NK-92 (cell line): ENCODE results near the gene RPS6KA2.
"Not testable (repeated sequence)": the region's sequence is repeated elsewhere in the genome, so short reads cannot be mapped to it uniquely, and the experiment has no call there.

Experiments
- DNase-seq: peaks from one replicate; lab custom pipeline; 2025; ENCODE audit not compliant: unreplicated experiment; lab: John Stamatoyannopoulos, UW

Gene RPS6KA2

DNA sequence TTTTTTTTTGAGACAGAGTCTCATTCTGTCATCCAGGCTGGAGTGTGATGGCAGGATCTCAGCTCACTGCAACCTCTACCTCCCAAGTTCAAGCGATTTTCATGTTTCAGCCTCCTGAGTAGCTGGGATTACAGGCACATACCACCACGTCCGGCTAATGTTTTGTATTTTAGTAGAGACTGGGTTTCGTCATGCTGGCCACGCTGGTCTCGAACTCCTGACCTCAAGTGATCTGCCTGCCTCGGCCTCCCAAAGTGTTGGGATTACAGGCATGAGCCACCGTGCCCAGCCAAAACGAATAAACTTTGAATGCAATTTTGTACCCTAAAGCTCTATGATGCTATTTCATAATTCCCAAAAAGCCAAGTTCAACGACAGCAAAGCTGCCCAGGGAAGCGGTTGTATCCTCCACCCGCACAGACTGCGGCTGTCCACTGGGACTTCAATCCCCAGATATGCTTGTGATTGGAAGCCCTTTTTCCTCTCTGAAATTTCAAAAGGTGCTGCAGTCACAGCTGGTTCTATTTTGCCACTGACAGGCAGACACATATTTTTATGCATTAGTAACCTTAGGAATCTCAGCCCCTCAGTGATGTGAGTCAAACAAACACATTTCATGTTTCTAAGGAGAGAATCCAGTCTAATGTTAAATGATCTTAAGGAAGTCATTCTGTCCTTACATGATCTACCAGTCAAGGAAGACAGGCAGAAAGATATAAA lies 31.8 kb downstream of the RPS6KA2 start:
- no peak for DNase-seq

DNA sequence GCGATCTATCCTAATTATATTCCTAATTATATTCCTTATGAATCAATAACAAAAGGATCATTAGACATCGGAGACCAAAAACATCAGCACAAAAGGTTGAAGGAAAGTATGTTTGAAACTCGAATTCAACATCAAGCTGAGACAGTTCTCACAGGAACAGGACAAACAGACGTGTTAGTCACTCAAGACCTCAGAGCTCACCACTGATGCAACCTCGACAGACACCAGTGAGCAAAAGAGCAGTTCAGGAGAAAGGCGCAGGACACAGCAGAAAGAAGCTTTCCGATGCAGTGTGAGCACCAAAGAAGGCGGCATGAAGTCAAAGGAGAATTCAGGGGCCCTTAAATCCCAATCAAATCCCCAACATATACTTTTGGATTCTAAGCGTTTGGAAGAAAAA lies 34.2 kb downstream of the RPS6KA2 start:
- DNase-seq, result no peak

DNA sequence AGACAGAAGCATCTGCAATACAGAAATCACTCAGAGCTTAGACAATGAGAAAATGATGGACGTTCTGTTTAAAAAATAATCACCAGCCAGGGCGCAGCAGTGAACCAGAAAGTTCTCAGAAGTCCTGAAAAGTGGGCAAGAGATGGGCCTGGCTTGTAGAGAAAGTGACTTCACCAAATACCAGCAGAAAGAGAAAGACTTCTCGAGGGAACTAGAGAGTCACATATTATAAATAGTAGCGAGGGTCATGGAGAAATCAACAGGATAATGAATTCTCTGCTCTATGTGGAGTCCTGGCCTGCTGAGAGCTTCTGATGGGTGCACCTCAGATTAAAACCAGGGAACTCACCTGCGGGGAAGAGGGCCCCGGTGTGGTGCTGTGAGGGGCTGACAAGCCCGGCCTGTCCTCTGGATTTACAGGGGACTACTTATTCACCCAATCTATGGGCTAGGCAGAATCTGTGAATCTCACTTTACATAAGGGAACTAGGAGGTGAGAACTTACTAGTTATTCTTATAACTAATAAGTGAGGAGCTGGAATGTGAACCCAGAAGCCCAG lies 35.0 kb downstream of the RPS6KA2 start:
- DNase-seq, result no peak

DNA sequence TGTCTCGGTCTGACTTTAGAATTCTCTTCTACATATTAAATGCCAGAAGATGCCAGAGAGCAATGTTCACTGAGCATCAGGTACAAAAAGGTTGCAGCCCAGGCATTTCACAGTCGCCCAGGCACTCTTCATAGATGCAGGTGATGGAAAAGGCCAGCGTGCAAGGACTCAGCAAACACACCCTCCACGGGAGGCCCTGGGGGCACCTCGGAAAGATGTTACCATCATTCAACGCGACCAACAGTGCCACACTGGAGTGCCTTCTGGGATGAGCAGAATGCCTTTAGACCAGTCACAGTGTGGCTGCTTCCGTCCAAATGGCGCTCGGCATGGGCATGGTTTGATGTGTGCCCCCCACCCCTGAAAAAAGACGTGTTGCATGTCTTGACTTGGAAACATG lies 36.0 kb downstream of the RPS6KA2 start:
- no peak for DNase-seq

DNA sequence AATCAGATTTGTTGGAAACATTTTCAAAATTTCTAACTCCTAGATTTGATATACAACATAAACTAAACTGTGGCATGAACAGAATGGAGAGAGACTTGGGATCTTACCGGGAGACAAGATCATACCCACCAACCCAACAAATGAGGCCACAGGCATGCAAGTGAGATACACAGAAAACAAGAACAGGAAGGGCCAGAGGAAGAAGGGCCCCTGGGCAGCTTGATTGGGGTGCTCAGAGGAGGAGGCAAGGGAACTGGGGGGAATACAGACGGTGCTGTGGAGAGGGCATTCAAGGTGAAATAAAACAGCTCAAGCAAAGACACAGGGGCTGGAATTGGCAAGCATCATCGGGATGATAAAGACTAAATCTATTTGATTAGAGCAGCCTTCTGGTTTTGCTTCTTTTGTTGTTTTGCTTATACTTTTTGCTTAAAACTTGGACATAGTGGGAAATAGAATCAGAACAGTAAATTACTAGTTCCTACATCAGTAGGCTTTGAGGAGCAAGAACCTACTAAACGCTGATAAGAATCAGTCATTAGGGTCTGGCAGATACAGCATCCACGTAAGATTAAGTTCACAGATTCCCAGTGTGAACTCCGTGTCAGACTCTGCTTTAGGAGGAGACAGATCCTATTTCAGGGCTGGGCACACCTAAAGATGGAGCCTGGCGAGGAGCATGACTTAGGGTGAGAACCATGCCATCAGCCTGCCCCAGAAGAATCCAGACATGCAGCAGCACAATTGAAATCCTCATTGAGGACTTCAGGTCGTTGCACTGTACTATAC lies 37.1 kb downstream of the RPS6KA2 start:
- no peak for DNase-seq

DNA sequence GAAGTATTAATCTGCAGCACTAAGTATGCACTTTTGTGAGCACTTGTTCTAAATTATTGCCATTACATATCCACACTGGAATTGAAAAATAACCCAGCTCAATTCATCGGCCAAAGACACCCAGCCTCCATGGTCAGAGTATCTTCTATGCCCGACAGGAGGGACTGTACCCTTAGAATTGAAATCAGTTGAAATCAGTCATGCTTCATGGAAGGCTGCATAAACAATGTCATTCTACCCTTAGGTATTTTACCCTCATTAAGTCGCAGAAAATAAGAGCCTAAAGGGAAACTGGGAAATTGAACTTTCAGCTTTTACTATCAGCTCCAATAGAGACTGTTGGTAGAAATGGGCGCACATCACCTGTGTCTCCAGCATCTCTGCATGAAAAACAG lies 37.7 kb downstream of the RPS6KA2 start:
- no peak for DNase-seq

DNA sequence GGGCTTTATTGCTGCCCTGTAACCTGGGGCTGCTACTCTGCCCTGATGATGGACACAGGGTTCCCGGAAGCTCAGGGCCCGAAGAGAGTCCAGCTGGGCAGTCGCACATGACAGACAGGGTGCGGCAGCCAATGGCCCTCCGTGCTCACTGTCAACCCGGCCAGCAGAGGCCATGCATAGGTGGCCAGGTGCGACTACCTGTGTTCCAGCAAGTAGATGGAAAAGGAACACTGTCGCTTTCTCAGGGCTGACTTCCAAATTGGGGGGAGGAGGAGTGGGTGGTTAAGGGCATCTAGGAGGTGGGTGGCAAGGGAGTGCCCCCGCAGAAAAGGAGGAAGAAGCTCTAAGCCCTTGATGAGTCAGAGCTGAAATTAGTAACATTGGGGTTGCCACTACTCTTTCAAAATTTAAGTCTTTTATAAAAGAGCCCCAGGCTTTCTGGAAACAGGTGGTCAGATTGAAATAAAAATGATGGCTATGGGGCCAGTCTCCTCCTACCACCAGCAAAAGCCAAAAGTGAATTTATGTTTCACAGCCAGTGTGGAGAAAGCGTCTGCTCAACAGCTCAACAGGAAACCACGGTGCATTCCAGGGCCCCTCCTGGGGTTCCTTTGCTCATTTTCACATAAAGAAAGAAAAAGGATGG lies 38.2 kb downstream of the RPS6KA2 start:
- no peak for DNase-seq

DNA sequence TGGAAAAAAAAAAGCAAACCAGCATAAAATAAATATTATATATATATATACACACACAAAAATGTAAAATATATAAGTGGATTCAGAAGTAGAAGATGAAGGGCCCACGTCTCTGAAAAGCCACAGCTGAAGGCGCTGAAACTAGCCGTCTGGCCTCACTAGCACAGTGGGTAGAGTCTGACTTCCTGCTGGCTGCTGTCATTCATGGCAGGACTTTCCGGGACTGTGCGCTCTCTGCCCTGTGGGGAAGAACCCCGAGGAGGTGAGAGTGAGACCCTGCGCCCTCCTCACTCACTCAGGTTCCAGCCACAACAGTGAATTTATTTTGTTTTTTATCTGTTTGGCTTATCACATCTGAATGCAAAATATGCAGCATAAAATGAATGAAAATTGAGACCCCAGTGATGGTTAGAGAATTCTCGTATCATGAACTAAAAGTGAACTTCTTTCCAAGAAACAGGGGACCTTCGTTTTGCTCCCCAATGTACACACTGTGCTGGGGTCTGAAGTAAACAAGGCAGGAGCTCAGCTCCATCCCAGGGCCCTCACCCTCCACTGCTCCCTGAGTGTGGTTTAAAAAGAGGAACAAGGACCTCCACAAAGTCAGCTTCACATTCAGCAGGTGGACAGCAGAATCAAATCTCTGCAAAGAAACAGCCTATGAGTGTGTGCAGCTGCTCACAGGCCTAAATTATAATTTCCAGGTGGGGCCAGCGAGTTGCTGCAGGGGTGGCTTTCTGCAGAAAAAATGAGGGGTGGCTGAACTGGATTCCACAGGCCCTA lies 39.2 kb downstream of the RPS6KA2 start:
- DNase-seq, result no peak

DNA sequence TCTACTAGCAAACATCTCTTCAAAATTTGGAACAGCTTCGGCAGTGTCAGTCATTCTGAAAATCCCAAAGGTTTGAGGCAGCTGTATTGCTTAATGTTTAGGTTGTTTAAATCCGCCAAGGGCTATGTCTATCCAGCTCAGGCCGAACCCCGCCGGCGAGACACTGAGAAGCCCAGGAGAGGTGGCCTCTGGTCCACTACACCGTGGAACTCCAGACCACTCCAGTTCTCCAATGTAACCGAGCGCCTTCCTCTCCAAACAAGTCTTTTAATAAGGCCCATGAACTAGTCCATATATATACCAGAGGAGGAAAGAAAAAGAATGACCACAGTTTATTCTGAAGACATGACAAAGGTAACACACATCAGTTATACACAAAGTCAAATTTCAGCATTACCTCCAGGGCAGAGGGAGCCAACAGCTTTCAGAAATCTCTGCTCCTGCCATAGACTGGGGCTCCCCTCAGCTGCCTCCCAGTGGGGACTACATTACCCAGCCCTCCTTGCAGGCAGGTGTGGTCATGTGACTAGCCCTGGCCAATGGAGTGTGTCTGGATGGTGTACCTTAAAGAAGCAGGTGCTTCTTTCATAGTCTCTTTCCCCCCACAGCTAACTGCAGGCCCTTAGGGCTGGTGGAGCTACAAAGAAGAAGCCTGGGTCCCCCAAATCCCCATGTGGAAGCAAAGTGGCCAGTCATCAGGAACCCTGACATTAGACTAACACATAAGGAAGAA lies 40.5 kb downstream of the RPS6KA2 start, which contains the start of gene RAMACL:
TSS of gene RAMACL (minus strand) at position 255 of the 733 bp plus-strand sequence. CDS start at position 54, 201 bp downstream.
- no peak for DNase-seq

DNA sequence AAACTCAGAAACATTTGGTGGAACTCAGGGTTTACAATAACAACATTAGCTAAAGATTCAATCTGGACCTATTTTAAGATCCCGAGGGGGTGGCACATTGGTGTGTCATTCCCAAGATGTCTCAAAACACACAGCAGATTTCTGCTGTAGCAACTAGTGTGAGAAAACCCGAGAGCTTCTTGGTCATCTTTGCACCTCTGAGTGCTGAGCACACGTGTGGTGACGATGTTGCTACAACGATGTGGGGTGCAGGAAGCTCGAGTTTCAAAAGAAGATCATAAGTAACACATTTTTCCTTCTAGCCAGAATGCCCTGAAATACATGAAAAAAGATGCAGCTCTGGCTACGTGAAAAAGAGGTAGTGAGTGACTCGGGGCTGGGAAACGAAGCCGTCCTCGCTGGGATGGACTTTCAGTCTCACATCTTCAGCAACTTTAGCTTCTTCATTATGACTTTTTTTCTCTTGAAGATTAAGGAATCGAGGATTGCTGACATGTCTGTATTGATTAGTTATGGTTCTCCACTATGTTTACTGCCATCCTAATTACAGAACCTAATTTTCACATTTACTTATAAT lies 42.1 kb downstream of the RPS6KA2 start:
- DNase-seq, result no peak

DNA sequence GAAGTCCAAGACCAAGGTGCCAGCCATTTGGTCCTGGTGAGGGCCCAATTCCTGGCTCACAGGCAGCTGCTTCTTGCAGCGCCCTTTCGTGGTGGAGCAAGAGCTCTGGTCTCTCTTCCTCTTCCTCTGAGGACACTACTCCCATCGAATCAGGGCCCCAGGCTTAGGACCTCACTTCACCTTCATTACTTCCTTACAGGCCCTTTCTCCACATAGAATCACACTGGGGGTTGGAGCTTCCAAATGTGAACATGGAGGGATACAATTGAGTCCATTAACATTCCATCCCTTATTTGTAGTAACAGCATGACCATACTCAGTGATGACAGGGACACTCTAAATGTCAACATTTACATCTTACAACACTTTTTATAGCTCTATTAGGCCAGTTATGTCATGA lies 42.9 kb downstream of the RPS6KA2 start:
- DNase-seq, result no peak

DNA sequence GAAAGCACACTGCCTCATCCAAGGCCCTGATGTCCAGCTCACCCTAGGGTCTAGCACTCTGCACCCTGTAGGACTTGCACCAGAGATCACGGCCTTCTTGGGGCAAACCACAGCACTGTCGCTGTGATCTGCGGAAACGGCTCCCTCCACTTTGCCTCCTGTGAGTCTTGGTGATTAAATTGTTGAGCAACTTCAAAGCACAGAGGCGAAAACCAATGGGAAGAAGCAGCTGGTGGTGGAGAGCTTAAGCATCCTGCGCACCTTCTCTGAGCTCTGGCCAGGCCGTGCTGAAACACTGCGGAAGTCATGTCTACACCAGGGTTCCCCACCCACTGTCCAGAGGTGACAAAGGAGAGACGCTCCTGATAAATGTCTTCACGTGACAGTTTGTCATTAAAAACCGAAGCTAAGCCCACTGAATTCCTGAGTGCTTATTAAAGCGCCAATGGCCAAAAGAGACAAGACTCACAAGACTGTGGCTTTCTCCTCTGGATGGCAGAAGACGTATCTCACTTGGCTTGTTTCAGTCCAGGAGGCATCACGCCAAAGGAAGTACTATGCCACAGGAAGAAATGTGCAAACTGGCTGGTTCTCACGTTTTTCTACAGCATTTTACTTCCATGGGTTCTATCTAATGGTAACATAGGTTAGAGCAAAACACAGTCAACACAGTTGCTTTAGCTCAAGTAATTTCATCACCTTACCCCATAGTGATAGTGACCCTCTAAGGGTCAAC lies 43.7 kb downstream of the RPS6KA2 start:
- no peak for DNase-seq

DNA sequence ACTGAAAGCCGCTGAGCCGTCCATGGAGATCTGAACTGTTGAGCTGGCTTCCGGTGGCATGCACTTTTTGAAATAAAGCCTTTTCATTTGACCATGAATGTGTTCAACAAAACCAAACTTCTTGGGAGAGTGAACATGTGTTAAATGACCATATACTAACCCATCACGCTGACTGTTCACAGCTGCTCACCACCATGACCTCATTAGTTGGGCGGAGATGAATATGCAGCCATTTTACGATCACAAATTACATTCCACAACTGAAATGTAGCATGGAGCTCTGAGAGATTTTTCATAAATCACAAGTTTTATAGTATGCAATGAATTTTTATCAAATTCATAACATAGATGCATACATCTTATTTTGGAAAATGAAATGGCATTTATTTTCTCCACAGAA lies 44.8 kb downstream of the RPS6KA2 start:
- no peak for DNase-seq

DNA sequence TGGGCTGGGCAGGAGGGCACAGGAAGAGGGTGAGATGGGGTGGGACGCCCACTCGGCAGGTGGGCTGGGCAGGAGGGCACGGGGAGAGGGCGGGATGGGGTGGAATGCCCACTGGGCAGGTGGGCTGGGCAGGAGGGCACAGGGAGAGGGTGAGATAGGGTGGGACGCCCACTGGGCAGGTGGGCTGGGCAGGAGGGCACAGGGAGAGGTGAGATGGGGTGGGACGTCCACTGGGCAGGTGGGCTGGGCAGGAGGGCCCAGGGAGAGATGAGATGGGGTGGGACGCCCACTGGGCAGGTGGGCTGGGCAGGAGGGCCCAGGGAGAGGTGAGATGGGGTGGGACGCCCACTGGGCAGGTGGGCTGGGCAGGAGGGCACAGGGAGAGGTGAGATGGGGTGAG lies 45.2 kb downstream of the RPS6KA2 start:
- DNase-seq, result not testable (repeated sequence)

DNA sequence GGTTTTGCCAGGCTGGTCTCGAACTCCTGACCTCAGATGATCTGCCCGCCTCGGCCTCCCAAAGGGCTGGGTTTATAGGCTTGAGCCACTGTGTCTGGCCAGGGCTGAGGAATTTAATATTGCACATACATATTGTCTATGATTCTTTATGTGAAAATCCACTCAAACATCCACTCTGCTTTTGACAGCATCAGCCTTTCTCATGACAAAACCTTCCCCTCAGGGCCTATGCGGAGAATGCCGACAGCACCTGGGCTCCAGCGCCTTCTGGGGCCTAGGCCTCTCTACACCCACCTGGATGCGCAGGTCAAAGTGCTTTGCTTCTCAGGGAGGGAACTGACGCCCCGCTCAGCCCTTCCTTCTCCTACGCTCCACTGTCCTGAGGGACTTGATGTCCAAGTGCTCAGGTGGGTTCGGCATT lies 46.0 kb downstream of the RPS6KA2 start:
- no peak for DNase-seq

DNA sequence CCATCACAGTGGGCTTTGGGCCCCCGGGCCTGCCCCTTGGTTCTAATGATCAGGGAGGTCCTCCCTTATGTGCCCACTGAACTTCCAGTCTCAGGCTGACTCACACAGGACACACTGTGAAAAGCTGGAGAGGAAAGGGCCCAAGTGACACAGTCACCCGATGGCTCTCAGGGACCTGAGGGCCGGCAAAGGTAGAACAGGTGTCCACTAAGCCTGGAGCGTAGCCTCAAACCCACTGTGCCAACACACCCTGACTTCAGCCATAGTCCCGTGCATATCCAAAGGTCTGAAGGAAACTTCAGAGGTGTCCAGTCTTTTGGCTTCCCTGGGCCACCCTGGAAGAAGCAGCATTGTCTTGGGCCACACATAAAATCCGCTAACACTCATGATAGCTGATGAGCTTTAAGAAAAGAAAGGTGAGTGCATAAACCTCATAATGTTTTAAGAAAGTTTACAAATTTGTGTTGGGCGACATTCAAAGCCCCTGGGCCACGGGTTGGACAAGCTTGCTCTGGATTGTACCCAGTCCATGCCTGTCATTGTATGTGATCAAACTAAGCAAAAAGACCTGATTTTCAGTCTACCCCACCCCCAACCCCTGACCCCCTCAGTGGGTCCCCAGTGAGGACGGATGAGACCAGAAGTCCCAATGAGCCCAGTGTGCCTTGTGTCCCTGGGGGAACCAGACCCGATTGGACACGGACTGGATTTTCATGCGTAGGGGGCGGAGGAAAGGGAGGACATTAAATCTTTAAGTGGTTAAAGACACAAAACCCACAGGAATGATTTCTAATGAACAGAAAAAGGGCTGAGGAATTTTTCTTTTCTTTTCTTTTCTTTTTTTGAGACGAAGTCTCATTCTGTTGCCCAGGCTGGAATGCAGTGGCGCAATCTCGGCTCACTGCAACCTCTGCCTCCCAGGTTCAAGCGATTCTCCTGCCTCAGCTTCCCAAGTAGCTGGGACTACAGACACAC lies 46.7 kb downstream of the RPS6KA2 start:
- DNase-seq, result no peak

DNA sequence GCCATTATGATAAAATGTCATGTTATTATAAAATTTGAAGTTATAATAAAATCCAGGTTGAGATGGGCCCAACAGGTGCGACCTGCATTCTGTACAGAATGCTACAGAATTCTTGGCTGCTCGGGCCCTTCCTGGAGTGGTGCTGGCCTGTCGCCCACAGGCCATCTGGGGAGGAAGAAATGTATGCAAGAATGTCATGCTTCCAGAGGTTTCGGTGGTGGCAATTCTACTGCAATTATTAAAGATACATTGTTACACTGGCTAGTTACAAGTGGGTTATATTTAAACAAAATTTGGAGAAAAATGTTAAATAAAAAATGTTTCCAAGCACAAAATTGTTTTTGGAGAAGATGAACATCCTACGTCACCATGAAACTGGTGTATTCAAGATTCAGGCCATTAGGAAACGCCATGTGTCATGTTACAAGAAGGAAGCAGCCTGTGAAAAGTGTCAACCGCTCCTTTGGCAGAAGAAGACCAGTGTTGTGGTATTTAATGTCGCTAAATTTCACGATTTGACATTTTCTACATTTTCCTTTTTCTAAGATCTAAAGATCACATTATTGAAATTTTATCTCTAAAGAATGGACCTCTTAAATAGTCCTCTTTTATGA lies 47.7 kb downstream of the RPS6KA2 start:
- DNase-seq, result no peak
